ENCODE measurements around the gene PEMT.
A peak's percentile ranks its signal among the peaks of the same experiment; 100 is the strongest.

- TF ChIP-seq CTCF (IDR thresholded peaks at IDR 0.05) = no peak
- TF ChIP-seq EP300 (IDR thresholded peaks at IDR 0.05) = no peak
- TF ChIP-seq POLR2A (IDR thresholded peaks at IDR 0.05; ENCODE audit: low read depth) = no peak
- TF ChIP-seq POLR2AphosphoS5 (IDR thresholded peaks at IDR 0.05) = peak; percentile 85 to 95
Measured at GRCh38 chr17:17476865-17477467, 114.5 kb downstream of the PEMT start, which contains the start of gene MED9.

Measured in esophagus muscularis mucosa (tissue), 4 donors.